GM18519 (cell line): ENCODE data around the gene C11orf68.
A peak's percentile ranks its signal among the peaks of the same experiment; 100 is the strongest.

Experiments used
- ATAC-seq: cut with Tn5 transposase; IDR thresholded peaks from one replicate; pipeline ENCODE4 v1.9.1; 2021; ENCODE audit warnings: mild to moderate bottlenecking, moderate library complexity; ENCODE audit not compliant: unreplicated experiment, low FRiP score

Gene C11orf68

GRCh38 chr11:65945430-65945911, 26.6 kb upstream of the C11orf68 start, which contains the start of gene TSGA10IP:
TSS of gene TSGA10IP (plus strand) at chr11:65945480. CDS start at chr11:65945676, 196 bp downstream.
- ATAC-seq, result no peak

- ATAC-seq, result no peak
These were observed 25.9 kb upstream of the C11orf68 start for GRCh38 chr11:65944767-65945166.

GRCh38 chr11:65944191-65944590, 25.3 kb upstream of the C11orf68 start:
- no peak for ATAC-seq

GRCh38 chr11:65942531-65942930, 23.7 kb upstream of the C11orf68 start:
- ATAC-seq, result no peak

GRCh38 chr11:65941720-65942310, 23.0 kb upstream of the C11orf68 start:
- no peak for ATAC-seq

- no peak for ATAC-seq
These were observed 18.9 kb upstream of the C11orf68 start for GRCh38 chr11:65937766-65938165.

- ATAC-seq, result no peak
These were observed 15.2 kb upstream of the C11orf68 start for GRCh38 chr11:65934014-65934413.

GRCh38 chr11:65932558-65932919, 13.7 kb upstream of the C11orf68 start:
- ATAC-seq, result no peak

GRCh38 chr11:65931773-65932557, 13.1 kb upstream of the C11orf68 start:
- ATAC-seq, result no peak

- ATAC-seq, result no peak
These were observed 9.8 kb upstream of the C11orf68 start for GRCh38 chr11:65928667-65929066.

- no peak for ATAC-seq
These were observed 9.1 kb upstream of the C11orf68 start for GRCh38 chr11:65927904-65928397.

- no peak for ATAC-seq
These were observed 6.5 kb upstream of the C11orf68 start for GRCh38 chr11:65925397-65925796.

- no peak for ATAC-seq
These were observed 3.7 kb upstream of the C11orf68 start for GRCh38 chr11:65922565-65922964.

GRCh38 chr11:65921876-65922275, 3.0 kb upstream of the C11orf68 start:
- no peak for ATAC-seq

GRCh38 chr11:65921033-65921555, 2.2 kb upstream of the C11orf68 start:
- ATAC-seq, result no peak

GRCh38 chr11:65920372-65920802, 1.5 kb upstream of the C11orf68 start:
- no peak for ATAC-seq

- ATAC-seq, result peak; percentile 26
These were observed 910 bp upstream of the C11orf68 start for GRCh38 chr11:65919573-65920371.

GRCh38 chr11:65919141-65919572, 295 bp upstream of the C11orf68 start, which contains the start of gene DRAP1:
TSS of gene DRAP1 (plus strand) at chr11:65919426. CDS start at chr11:65919502, 76 bp downstream.
- peak; percentile 67 for ATAC-seq

GRCh38 chr11:65917434-65918210, 1.2 kb downstream of the C11orf68 start:
- ATAC-seq, result no peak

GRCh38 chr11:65917077-65917433, 1.8 kb downstream of the C11orf68 start:
- no peak for ATAC-seq
